Measurements from ENCODE around the gene ONECUT1.
A peak's percentile ranks its signal among the peaks of the same experiment; 100 is the strongest.

ONECUT1 gene

GRCh38 chr15:52738311-52738710 is 51.8 kb downstream of the ONECUT1 start:
- no peaks in the 10 kb centered on the region for H3F3A ChIP-seq (ENCODE audit: insufficient read depth, low read length)
- H3K9me3 ChIP-seq (ENCODE audit: low read length) = no peaks in the 10 kb centered on the region
- H4K20me1 ChIP-seq (ENCODE audit: insufficient read depth, low read length) = no peaks in the 10 kb centered on the region
- TF ChIP-seq EZH2 (IDR thresholded peaks at IDR 0.05; ENCODE audit: borderline replicate concordance, low read length) = no peak
- TF ChIP-seq CTCF (IDR thresholded peaks at IDR 0.05; ENCODE audit: low read length) = no peak
- H3K27me3 ChIP-seq (ENCODE audit: insufficient read depth, low read length) = no peaks in the 10 kb centered on the region
- H3K36me3 ChIP-seq (ENCODE audit: insufficient read depth, low read length) = no peaks in the 10 kb centered on the region
- H3K9me2 ChIP-seq (ENCODE audit: low read depth, low read length) = no peaks in the 10 kb centered on the region
- H3K27ac ChIP-seq (ENCODE audit: low read depth, low read length, poor library complexity, severe bottlenecking) = no peak overlapping the region
- no peak overlapping the region for H3K4me2 ChIP-seq (ENCODE audit: low read length)
- no peak overlapping the region for H3K9ac ChIP-seq (ENCODE audit: low read length)
- no peak overlapping the region for H3K4me3 ChIP-seq (ENCODE audit: low read depth, low read length, poor library complexity, severe bottlenecking)
- H3K4me1 ChIP-seq (ENCODE audit: insufficient read depth, low read length, severe bottlenecking) = peaks cover 4% of the 10 kb centered on the region
- no peak overlapping the region for H2AFZ ChIP-seq (ENCODE audit: low read length)
- H3K79me2 ChIP-seq (ENCODE audit: insufficient read depth, low read length) = no peaks in the 10 kb centered on the region

GRCh38 chr15:52737720-52738119 is 52.4 kb downstream of the ONECUT1 start:
- no peaks in the 10 kb centered on the region for H4K20me1 ChIP-seq (ENCODE audit: insufficient read depth, low read length)
- H3K4me3 ChIP-seq (ENCODE audit: low read depth, low read length, poor library complexity, severe bottlenecking) = no peak overlapping the region
- no peaks in the 10 kb centered on the region for H3K9me3 ChIP-seq (ENCODE audit: low read length)
- no peaks in the 10 kb centered on the region for H3K36me3 ChIP-seq (ENCODE audit: insufficient read depth, low read length)
- no peak for TF ChIP-seq CTCF (IDR thresholded peaks at IDR 0.05; ENCODE audit: low read length)
- TF ChIP-seq EZH2 (IDR thresholded peaks at IDR 0.05; ENCODE audit: borderline replicate concordance, low read length) = no peak
- H3K4me2 ChIP-seq (ENCODE audit: low read length) = no peak overlapping the region
- H3K27ac ChIP-seq (ENCODE audit: low read depth, low read length, poor library complexity, severe bottlenecking) = no peak overlapping the region
- H2AFZ ChIP-seq (ENCODE audit: low read length) = no peak overlapping the region
- H3F3A ChIP-seq (ENCODE audit: insufficient read depth, low read length) = no peaks in the 10 kb centered on the region
- no peak overlapping the region for H3K9ac ChIP-seq (ENCODE audit: low read length)
- H3K27me3 ChIP-seq (ENCODE audit: insufficient read depth, low read length) = no peaks in the 10 kb centered on the region
- H3K4me1 ChIP-seq (ENCODE audit: insufficient read depth, low read length, severe bottlenecking) = peaks cover 10% of the 10 kb centered on the region
- H3K79me2 ChIP-seq (ENCODE audit: insufficient read depth, low read length) = no peaks in the 10 kb centered on the region
- no peaks in the 10 kb centered on the region for H3K9me2 ChIP-seq (ENCODE audit: low read depth, low read length)

- Histone ChIP-seq H3K79me2 (ENCODE audit: insufficient read depth, low read length) (no peaks in the 10 kb centered on the region), H3K27me3 (ENCODE audit: insufficient read depth, low read length) (no peaks in the 10 kb centered on the region), H3K9ac (ENCODE audit: low read length) (no peak overlapping the region), H3F3A (ENCODE audit: insufficient read depth, low read length) (no peaks in the 10 kb centered on the region), H4K20me1 (ENCODE audit: insufficient read depth, low read length) (no peaks in the 10 kb centered on the region), H3K4me3 (ENCODE audit: low read depth, low read length, poor library complexity, severe bottlenecking) (no peak overlapping the region), H2AFZ (ENCODE audit: low read length) (no peak overlapping the region), H3K9me3 (ENCODE audit: low read length) (no peaks in the 10 kb centered on the region), H3K27ac (ENCODE audit: low read depth, low read length, poor library complexity, severe bottlenecking) (no peak overlapping the region), H3K4me2 (ENCODE audit: low read length) (no peak overlapping the region), H3K36me3 (ENCODE audit: insufficient read depth, low read length) (no peaks in the 10 kb centered on the region), H3K9me2 (ENCODE audit: low read depth, low read length) (no peaks in the 10 kb centered on the region), H3K4me1 (ENCODE audit: insufficient read depth, low read length, severe bottlenecking) (peaks cover 32% of the 10 kb centered on the region)
- TF ChIP-seq EZH2 (IDR thresholded peaks at IDR 0.05; ENCODE audit: borderline replicate concordance, low read length) (no peak), CTCF (IDR thresholded peaks at IDR 0.05; ENCODE audit: low read length) (peak; percentile 90)
Observed at GRCh38 chr15:52735231-52736089, 54.7 kb downstream of the ONECUT1 start.

Measured in OCI-LY1 (cell line).